Hematopoietic multipotent progenitor cell treated with erythropoietin and hydrocortisone succinate and interleukin-3 and kit ligand, for 4 days (in vitro differentiated cells): ENCODE results near the gene ZBTB11.
A peak's percentile ranks its signal among the peaks of the same experiment; 100 is the strongest.
"Not testable (repeated sequence)": the region's sequence is repeated elsewhere in the genome, so short reads cannot be mapped to it uniquely, and the experiment has no call there.

Experiments used
- DNase-seq: peaks from one replicate; pipeline ENCODE4 v3.0.0-alpha.2; 2015

The ZBTB11 gene, protein sequence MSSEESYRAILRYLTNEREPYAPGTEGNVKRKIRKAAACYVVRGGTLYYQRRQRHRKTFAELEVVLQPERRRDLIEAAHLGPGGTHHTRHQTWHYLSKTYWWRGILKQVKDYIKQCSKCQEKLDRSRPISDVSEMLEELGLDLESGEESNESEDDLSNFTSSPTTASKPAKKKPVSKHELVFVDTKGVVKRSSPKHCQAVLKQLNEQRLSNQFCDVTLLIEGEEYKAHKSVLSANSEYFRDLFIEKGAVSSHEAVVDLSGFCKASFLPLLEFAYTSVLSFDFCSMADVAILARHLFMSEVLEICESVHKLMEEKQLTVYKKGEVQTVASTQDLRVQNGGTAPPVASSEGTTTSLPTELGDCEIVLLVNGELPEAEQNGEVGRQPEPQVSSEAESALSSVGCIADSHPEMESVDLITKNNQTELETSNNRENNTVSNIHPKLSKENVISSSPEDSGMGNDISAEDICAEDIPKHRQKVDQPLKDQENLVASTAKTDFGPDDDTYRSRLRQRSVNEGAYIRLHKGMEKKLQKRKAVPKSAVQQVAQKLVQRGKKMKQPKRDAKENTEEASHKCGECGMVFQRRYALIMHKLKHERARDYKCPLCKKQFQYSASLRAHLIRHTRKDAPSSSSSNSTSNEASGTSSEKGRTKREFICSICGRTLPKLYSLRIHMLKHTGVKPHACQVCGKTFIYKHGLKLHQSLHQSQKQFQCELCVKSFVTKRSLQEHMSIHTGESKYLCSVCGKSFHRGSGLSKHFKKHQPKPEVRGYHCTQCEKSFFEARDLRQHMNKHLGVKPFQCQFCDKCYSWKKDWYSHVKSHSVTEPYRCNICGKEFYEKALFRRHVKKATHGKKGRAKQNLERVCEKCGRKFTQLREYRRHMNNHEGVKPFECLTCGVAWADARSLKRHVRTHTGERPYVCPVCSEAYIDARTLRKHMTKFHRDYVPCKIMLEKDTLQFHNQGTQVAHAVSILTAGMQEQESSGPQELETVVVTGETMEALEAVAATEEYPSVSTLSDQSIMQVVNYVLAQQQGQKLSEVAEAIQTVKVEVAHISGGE

DNA sequence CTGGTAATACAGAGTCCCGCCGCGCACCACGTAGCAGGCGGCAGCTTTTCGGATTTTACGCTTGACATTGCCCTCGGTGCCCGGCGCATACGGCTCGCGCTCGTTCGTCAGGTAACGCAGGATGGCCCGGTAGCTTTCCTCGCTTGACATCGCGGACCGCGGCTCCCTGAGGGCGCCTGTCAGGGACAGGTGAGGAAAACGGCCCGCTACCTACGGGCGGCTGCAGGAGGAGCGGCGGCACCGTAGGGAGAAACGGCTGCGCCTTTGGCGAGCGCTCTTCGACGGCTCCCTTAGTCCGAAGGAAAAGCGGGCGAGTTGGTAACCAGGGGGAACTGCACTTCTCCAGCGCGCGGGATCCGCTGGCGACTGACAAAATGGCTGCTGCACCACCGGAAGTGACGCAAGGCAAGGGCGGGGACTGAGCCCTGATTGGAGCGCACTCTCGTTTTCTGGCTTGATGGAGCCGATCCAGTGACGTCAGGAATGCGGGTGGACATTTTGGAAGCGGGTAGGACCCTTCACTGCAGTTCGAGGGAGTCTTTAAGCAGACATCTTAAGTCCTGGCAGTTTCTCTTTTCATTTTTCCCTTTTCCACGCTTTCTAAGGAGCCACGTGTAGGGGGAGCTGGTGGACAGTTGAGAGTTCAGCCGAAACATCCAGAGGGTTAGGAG lies at the start of gene ZBTB11:
Gene ZBTB11, minus strand, starts transcription at position 368 of the 671 bp plus-strand sequence. Its CDS starts 218 bp downstream, at position 150.
- peak; percentile 100 for DNase-seq

DNA sequence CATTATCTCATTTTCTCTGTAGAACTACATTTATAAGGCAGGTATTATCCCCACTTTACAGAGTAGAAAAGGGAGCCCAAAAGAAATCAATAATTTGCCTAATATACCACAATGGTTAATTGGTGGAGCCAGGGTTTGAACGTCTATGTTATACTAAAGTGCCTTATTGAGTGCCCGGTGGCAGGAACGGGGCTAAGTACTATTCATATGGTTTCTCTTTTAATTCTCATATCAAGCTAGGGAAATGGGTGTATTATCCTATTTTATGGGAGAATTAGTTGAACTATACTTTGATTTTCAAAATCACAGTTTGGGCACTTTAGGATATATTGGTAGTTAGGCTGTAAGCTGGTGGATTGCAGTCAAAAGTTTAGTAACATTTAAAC lies 49.0 kb upstream of the ZBTB11 start:
- DNase-seq: no peak

DNA sequence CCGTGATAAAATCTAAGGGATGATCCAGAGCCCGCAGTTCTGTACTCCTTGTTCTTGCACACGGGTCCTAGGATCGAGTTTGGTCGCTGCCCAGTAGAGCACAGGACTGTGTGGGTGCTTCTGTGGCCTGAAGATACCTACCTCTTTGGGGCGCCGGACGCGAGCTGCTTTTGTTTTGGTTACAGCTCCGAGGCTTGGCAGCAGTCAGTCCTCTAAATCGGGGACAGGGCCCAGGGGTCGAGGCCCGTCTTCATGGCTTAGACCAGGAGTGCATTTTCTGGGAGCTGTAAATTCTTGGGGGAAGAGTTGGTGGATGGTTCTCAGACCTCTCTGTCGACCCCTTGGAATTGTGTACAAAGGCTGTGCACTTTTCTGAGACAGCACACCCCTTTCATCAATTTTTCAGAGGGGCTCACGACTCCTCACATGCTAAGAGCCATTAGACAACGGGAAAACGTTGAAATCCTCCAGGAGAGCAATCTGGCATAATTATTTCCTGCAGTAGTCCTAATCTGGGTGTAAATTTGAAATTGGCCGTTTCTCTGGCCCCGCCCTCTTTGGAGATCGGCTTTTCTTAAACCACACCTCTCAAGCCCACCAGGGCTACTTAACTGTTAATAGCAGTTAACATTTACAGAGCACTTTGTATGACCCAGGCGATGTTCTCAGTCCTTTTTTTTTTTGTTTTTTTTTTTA lies 48.4 kb upstream of the ZBTB11 start:
- peak; percentile 85 for DNase-seq

DNA sequence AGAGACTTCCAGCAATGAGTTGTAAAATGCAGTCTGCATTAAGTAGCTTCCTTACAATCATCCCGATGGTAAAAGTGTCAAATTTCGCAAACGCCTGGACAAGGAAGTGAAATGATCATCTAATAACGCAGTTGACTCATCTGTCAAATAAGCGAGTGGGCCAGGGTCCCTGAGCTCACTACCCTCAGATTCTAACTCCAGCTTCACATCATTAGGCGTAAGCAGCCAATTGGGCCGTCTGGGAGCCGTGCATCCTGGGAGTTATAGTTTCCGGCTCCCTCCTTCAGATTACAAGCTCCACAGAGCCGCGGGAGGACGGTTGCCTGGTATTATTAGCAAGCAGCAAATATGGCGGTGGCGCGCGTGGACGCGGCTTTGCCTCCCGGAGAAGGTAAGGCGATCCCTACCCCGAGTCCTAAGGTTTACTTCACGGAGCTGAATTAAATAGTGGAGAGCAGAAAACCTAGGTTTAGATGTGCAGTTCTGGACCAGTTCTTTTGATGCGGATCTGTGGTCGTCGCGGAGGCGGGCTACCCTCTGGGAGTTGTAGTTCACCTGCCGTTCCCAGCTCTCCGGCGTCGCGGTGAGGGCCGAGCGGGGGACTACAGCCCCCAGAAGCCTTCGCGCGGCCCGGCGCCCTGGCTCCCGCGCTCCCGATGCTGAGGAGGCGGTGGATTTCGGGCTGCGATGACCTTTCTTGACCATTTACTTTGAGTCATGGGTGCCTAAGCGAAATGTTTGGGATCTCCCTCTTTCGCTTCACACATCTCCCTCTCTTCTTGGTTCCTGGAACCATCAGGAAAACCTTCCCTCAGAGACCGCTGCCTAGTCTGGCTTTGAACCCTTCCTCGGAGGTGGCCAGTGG lies 47.6 kb upstream of the ZBTB11 start, which contains the start of gene CEP97:
Gene CEP97, plus strand, starts transcription at position 286 of the 865 bp plus-strand sequence. Its CDS starts 63 bp downstream, at position 349.
- DNase-seq: peak; percentile 98

DNA sequence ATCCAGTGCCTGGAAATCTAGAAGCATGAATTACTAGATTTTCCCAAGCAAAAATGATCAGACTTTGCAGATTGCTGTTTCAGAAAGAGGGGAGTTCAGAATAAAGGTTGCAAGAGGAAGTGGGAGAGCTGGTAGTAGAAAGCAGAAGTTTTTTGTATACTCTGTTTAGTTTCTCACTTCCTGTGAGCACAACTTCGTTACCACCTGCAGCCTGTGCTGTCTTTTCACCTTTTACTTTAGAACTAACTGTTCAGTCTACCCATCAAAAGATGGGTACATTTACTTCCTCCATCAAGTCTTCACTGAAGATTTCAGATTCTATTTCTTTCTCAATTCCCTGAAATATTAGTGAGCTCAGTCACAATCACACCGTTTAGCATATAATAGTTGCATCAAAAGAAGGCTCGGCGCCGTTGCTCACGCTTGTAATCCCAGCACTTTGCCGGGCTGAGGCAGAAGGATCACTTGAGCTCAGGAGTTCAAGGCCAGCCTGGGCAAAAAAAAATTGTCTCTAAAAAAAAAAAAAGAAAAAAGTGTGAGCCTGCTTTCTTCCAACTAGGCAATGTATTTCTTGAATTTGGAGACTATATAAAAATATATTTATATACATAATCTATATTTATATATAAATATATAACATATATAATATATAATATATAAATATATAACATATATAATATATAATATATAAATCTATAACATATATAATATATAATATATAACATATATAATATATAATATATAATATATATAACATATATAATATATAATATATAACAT lies 45.7 kb upstream of the ZBTB11 start:
- peak; percentile 59 for DNase-seq

DNA sequence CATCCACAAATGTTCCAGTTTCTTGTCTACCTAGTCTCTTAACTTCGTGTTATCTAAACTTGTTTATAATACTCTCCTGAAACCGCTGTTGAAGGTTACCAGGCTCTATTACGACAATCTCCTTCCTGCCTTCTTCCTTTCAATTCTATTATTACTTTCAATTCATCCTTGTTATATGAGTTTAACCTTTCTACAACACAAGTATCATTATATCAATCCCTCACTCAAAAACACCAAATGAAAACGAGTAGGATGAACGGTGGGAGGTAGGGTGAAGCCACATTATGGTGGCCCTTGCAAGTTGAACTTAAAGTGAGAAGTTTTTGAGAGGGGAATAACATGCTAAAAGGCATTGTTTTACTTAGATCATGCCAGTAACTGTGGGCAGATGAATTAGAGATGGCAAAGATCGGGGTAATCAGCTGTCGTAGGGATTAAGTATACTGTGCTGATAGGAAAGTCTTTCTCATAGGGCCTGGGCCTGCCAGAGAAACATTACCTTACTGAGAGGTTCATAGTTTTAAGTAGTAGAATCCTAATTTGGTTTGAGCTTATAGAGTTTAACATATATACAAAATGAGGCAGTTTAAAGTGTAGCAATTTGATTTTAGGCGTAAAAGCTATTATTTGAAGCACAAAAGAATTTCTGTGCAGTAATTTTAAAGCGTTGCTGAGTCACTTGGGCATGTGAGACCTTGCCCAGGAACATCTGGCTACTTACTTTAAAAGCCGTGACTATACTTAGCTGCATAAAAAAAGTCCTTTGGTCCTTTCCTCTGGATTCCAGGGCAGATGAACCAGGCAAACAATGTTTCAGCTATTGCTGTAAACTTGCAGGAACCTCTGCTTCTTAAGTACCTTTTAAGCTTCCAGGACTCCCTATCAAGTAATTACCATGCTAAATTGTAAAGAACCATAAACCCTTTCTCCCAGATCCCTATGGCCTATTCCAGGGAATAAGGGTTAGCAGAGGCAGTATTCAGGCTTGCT lies 44.2 kb upstream of the ZBTB11 start:
- no peak for DNase-seq

DNA sequence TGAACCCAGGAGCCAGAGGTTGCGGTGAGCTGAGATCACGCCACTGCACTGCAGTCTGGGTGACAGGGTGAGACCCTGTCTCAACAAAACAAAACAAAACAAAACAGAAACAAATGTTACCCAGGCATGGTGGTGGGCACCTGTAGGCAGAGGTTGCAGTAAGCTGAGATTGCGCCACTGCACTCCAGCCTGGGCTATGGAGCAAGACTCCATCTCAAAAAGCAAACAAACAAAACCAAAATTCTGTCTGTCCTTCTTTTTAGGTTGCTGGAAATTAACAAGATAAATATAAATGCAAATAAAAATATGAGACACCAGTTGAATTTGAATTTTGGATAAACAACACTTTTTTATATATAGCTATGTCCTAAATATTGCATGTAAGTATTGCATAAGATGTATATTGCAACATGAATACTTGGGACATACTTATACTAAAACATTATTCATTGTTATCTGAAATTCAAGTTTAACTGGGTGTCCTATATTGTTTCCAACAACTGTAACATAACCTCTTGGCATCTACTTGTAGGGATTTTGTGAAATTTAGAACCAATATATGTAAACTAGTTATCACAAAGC lies 42.8 kb upstream of the ZBTB11 start:
- peak; percentile 27 for DNase-seq

DNA sequence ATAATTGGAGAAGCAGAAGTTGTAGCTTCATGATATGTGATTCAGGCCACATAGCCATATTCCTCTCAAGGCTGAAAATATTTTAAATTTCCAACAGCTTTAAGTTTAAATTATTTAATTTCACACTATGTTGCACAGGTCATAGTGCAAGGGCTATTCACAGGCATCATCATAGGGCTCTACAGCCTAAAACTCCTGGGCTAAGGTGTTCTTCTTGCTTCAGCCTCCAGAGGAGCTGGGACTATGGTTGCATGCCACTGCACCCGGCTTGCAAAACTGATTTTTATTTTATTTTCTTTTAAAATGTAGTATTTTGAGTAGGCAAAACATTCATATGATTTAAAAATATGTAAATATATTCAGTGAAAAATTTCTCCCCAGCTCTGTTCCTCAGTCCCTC lies 41.5 kb upstream of the ZBTB11 start:
- no peak for DNase-seq

DNA sequence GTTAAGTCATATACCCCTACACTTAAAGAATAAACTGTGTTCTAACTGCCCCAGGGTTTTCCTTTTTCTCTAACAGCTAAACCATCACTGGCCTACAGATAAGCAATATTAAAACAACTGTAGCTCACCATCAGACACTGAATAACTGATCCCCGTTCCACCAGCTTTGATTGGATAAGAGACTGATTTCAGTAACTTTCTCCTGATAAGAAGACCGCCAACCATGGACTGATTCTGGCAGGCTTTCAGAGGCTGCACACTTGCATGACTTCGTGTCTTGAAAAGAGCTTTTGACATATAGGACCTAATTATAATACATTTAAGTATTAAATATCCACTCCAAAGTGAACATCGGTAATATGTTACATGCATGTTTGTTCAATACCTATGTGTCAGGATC lies 32.2 kb upstream of the ZBTB11 start:
- DNase-seq: peak; percentile 50

DNA sequence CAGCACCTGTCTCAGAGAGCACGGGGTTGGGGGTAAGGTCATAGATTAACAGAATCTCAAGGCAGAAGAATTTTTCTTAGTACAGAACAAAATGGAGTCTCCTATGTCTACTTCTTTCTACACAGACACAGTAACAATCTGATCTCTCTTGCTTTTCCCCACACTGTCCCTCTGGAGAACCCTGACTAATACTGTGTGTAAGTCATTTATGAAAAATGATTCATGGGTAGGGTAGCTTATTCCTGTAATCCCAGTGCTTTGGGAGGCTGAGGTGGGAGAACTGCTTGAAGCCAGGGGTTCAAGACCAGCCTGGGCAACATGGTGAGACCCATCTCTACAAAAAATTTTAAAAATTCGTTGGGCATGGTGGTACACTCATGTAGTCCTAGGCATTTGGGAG lies 27.7 kb upstream of the ZBTB11 start:
- not testable (repeated sequence) for DNase-seq

DNA sequence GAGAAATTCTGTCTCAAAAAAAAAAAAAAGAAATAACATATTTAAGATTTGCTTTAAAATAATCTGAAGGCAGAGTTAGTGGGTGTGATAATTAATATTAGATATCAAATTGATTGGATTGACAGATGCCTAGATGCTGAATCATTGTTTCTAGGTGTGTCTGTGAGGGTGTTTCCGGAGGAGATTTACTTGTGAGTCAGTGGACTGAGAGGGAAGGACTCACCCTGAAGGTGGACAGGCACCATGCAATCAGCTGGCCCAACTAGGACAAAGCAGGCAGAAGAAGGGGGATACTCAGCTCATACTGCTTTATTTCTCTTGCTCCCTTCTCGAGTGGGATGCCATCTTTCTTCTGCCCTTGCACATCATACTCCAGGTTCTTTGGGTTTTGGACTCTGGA lies 26.2 kb upstream of the ZBTB11 start:
- DNase-seq: no peak

DNA sequence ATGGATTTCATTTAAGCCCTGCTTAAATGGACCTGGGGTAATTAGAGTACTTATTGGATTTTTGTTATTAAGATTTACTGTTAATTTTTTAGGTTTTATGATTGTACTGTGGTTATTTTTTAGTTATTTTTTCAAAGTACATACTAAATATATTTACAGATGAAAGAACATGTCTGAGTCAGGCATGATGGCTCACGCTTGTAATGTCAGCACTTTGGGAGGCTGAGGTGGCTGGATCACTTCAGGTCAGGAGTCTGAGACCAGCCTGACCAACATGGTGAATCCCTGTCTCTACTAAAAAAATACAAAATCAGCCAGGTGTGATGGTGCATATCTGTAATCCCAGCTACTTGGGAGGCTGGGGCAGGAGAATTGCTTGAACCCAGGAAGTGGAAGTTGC lies 25.8 kb upstream of the ZBTB11 start:
- DNase-seq: no peak

DNA sequence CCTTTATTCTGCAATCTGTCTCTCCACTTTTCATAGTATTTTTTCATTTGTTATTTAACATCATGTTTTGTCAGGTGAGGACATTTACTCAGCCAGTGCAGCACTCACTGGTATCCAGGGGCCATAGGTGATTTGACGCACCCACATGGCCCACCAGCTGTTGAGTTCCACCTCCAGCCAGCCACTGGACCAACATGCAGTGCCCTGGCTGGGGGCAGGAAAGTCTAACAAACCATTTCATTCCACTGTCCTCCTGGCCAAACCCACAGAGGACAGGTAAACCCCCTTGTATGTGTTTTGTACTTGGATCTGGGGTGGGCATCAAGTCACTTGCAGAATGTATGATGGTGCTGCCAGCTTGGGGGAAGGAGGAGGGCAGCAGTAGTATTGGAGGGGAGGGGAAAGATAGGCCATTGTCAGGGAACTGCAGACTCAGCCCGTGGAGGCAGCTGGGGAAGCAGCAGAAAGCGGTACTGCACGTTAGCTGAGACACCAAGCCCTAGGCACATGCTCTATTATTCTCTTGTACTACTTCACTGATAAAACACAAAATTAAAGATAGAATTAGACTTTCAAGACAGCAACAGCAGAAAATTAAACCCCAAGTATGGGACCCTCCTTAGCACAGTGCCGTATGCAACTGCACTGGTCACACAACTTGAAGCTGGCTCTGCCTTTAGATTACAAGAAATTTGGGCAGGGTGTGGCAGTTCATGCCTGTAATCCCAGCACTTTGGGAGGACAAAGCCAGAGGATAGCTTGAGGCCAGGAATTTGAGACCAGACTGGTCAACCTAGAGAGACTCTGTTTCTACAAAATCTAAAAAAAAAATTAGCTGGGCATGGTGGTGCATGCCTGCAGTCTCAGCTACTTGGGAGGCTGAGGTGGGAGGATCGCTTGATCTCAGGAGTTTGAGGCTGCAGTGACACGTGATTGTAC lies 25.0 kb upstream of the ZBTB11 start:
- no peak for DNase-seq

DNA sequence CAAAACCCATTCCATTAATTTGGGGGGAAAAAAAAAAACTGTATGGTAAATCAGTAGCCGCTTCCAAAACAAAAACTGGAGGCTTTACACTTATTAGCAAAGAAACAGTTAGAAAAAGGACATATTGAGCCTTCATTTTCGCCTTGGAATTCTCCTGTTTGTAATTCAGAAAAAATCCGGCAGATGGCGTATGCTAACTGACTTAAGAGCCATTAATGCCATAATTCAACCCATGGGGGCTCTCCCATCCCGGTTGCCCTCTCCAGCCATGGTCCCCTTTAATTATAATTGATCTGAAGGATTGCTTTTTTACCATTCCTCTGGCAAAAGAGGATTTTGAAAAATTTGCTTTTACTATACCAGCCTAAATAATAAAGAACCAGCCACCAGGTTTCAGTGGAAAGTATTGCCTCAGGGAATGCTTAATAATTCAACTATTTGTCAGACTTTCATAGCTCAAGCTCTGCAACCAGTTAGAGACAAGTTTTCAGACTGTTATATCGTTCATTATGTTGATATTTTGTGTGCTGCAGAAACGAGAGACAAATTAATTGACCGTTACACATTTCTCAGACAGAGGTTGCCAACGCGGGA lies 18.9 kb upstream of the ZBTB11 start:
- peak; percentile 87 for DNase-seq

DNA sequence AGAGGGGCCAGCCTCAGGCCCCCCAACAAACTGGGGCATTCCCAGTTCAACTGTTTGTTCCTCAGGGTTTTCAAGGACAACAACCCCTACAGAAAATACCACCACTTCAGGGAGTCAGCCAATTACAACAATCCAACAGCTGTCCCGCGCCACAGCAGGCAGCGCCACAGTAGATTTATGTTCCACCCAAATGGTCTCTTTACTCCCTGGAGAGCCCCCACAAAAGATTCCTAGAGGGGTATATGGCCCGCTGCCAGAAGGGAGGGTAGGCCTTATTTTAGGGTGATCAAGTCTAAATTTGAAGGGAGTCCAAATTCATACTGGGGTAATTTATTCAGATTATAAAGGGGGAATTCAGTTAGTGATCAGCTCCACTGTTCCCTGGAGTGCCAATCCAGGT lies 17.9 kb upstream of the ZBTB11 start:
- DNase-seq: not testable (repeated sequence)

DNA sequence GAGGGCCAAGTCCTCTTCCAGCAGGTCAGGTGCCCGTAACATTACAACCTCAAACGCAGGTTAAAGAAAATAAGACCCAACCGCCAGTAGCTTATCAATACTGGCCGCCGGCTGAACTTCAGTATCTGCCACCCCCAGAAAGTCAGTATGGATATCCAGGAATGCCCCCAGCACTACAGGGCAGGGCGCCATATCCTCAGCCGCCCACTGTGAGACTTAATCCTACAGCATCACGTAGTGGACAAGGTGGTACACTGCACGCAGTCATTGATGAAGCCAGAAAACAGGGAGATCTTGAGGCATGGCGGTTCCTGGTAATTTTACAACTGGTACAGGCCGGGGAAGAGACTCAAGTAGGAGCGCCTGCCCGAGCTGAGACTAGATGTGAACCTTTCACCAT lies 16.6 kb upstream of the ZBTB11 start:
- DNase-seq: peak; percentile 77
